ENCODE results near the gene AKR1E2. TPM values are rescaled to one million over a fixed set of nuclear protein-coding genes. Genes with fewer than 3 reads are reported as not detected.
A peak's percentile ranks its signal among the peaks of the same experiment; 100 is the strongest.

AKR1E2 gene
- total RNA-seq, 5 donors from 2014 or later (not counting 1 experiment from before 2014, with no cell fraction given), result 3.7 to 24.5 (median 10.8) TPM

DNA sequence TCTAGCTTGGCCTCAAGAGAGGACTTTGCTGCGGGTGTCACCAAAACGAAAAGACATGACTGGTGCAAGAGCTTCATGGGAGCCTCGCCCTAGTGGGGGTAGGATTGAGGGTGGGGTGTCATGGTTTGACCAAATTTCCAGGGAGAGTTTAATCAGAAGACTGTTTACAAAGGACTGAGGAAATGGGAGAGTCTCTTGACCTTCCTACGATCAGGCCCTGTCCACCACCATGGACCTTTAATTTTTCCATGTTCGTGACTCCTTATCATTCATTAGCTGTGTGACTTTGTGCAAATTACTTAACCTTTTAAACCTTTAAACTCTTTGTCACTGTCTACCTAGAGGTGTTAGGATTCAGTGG, 23.0 kb downstream of the AKR1E2 start:
- peaks cover 0 to 4% of the 10 kb centered on the region in 2 donors for H3K36me3 ChIP-seq (ENCODE audit: control insufficient read depth in 2 of 2, extremely low read depth in 1 of 2, insufficient read depth in 1 of 2, low read length in 1 of 2)
- Mint-ChIP-seq H3K27ac (no peak overlapping the region), H3K27me3 (peaks cover 0 to 3% of the 10 kb centered on the region in 2 donors), H3K4me1 (peaks cover 0 to 6% (median 5%) of the 10 kb centered on the region in 3 donors), H3K4me3 (no peak overlapping the region), H3K36me3 (no peaks in the 10 kb centered on the region), H3K9me3 (no peaks in the 10 kb centered on the region)
- no peaks in the 10 kb centered on the region for H3K9me3 ChIP-seq
- peaks cover 0 to 4% of the 10 kb centered on the region in 2 experiments for H3K4me1 ChIP-seq (ENCODE audit: control insufficient read depth in 1 of 2, extremely low read depth in 1 of 2, insufficient read depth in 2 of 2, low read length in 2 of 2)
- DNase-seq (no peak), ATAC-seq (replicated peaks in 1 of 4) (no peak)
- POLR2A ChIA-PET, result no interaction called here
- 95% methylated on average over 3 of the region's 5 CpGs for WGBS (ENCODE audit: insufficient coverage)
- H3K27me3 ChIP-seq (replicated peaks in 1 of 2; ENCODE audit: control insufficient read depth in 2 of 2, extremely low read depth in 1 of 2, insufficient read depth in 2 of 2, low read length in 1 of 2), result no peaks in the 10 kb centered on the region
- H3K4me3 ChIP-seq (ENCODE audit: control insufficient read depth in 1 of 2, extremely low read depth in 1 of 2, low read length in 1 of 2), result no peak overlapping the region
- CTCF ChIA-PET, result interaction anchor here (0.8 to 3.8 kb wide), 20 partner anchors 9 to 774 kb away, joined by 3 to 32 read pairs (median 4); partner anchors contain the start of gene AKR1C3 (in 1 of the 2)
- H3K27ac ChIP-seq (ENCODE audit: low read length), result no peak overlapping the region

DNA sequence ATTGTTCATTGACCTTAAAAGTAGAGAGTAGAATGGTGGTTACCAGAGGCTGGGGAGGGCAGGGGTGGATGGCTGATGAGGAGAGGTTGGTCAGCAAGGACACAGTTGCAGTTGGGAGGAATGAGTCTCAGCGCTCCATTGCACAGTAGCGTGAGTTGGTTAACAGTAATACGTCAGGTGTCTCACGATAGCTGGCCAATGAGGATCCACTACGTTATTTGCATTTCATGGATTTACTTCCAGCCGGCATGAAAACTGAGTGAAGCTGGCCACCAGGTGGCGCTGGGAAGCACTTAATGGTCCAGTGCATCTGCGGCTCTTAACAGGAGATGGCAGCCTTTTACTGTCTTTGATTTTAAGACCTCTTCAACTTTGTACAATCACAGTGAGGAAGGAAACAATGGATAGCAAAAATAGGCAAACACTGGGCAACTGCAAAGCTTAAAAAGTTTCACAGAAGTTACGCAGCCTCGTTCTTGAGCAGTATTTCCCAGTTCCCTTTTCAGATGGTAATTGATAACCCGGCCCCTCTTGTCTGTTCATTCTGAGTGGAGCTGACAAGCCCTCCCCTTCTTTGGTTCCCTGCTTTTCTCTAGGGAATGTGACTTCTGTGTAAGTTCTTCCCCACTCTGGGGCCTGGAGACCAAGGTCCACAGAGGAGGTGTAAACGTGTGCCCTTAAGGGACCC, 23.7 kb downstream of the AKR1E2 start:
- ATAC-seq (replicated peaks in 1 of 4), result peak; percentile 87 to 96 (median 89)
- DNase-seq, result peak; percentile 58 to 91 (median 80)
- peaks cover 0 to 2% of the 10 kb centered on the region in 2 donors for H3K27me3 Mint-ChIP-seq
- Histone ChIP-seq H3K4me3 (ENCODE audit: control insufficient read depth in 1 of 2, extremely low read depth in 1 of 2, low read length in 1 of 2) (no peak overlapping the region), H3K27ac (ENCODE audit: low read length) (no peak overlapping the region), H3K4me1 (ENCODE audit: control insufficient read depth in 1 of 2, extremely low read depth in 1 of 2, insufficient read depth in 2 of 2, low read length in 2 of 2) (peaks cover 0 to 4% of the 10 kb centered on the region in 2 experiments), H3K27me3 (replicated peaks in 1 of 2; ENCODE audit: control insufficient read depth in 2 of 2, extremely low read depth in 1 of 2, insufficient read depth in 2 of 2, low read length in 1 of 2) (no peaks in the 10 kb centered on the region), H3K9me3 (no peaks in the 10 kb centered on the region), H3K36me3 (ENCODE audit: control insufficient read depth in 2 of 2, extremely low read depth in 1 of 2, insufficient read depth in 1 of 2, low read length in 1 of 2) (peaks cover 0 to 4% of the 10 kb centered on the region in 2 donors)
- CTCF ChIA-PET, result interaction anchor here (0.5 to 3.8 kb wide), 35 partner anchors 10 to 773 kb away, joined by 3 to 32 read pairs (median 4); partner anchors contain the start of genes AKR1C3 (in 1 of the 2) and AKR1E2 (in 1 of the 2)
- no peak overlapping the region for H3K27ac Mint-ChIP-seq
- POLR2A ChIA-PET, result no interaction called here
- H3K36me3 Mint-ChIP-seq, result no peaks in the 10 kb centered on the region
- H3K4me3 Mint-ChIP-seq, result no peak overlapping the region
- H3K9me3 Mint-ChIP-seq, result no peaks in the 10 kb centered on the region
- H3K4me1 Mint-ChIP-seq, result peaks cover 0 to 6% (median 5%) of the 10 kb centered on the region in 3 donors
- 7% methylated on average over 10 of the region's 12 CpGs for WGBS (ENCODE audit: insufficient coverage)

DNA sequence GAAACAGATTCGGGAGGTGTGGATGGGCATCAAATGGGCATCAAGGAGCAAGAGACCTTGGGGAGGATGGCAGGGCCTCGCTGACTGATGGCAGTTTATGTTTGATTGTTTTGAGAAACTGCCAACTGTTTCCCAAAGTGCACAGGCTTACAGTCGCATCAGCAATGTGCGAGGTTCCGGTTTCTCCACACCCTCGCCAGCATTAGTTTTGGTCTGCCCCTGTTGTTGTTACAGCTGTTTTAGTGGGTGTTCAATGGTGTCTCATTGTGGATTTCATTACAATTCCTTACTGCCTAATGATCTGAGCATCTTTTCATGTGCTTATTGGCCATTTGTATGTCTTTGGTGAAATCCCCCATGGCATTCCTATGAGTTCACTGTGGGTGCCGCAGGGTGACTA, 24.4 kb downstream of the AKR1E2 start:
- no peak overlapping the region for H3K27ac Mint-ChIP-seq
- H3K36me3 ChIP-seq (ENCODE audit: control insufficient read depth in 2 of 2, extremely low read depth in 1 of 2, insufficient read depth in 1 of 2, low read length in 1 of 2), result peaks cover 0 to 4% of the 10 kb centered on the region in 2 donors
- H3K27me3 ChIP-seq (replicated peaks in 1 of 2; ENCODE audit: control insufficient read depth in 2 of 2, extremely low read depth in 1 of 2, insufficient read depth in 2 of 2, low read length in 1 of 2), result no peaks in the 10 kb centered on the region
- peaks cover 0 to 6% (median 5%) of the 10 kb centered on the region in 3 donors for H3K4me1 Mint-ChIP-seq
- no peak overlapping the region for H3K4me3 ChIP-seq (ENCODE audit: control insufficient read depth in 1 of 2, extremely low read depth in 1 of 2, low read length in 1 of 2)
- DNase-seq (no peak), ATAC-seq (replicated peaks in 1 of 4) (no peak)
- H3K4me1 ChIP-seq (ENCODE audit: control insufficient read depth in 1 of 2, extremely low read depth in 1 of 2, insufficient read depth in 2 of 2, low read length in 2 of 2), result peaks cover 0 to 4% of the 10 kb centered on the region in 2 experiments
- H3K27me3 Mint-ChIP-seq, result peaks cover 0 to 2% of the 10 kb centered on the region in 2 donors
- ChIA-PET CTCF (interaction anchor here (0.5 to 3.8 kb wide), 29 partner anchors 10 to 773 kb away, joined by 3 to 32 read pairs (median 4); partner anchors contain the start of genes AKR1C3 (in 1 of the 2) and AKR1E2 (in 1 of the 2)), POLR2A (no interaction called here)
- H3K9me3 Mint-ChIP-seq, result no peaks in the 10 kb centered on the region
- H3K4me3 Mint-ChIP-seq, result no peak overlapping the region
- no peaks in the 10 kb centered on the region for H3K9me3 ChIP-seq
- WGBS (ENCODE audit: insufficient coverage), result 100% methylated on average over 1 of the region's 7 CpGs
- no peak overlapping the region for H3K27ac ChIP-seq (ENCODE audit: low read length)
- H3K36me3 Mint-ChIP-seq, result no peaks in the 10 kb centered on the region

DNA sequence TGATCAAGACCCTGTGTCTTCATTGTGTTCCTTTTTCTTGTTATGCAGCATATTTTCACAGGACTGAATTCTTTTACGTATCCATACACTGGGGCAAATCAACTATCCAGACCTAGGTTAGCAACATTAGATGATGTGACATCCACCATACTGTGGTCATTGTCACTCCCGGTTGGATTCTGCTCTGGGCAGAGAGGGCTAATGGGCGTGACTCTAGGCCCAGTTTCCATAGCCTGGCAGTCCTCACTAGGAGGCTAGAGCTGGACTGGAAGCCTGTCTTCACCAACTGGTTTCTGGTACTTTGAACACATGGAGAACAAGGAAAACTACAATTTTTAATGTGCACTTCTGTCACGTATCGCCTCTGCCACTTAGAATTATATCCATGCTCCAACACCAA, 25.2 kb downstream of the AKR1E2 start:
- POLR2A ChIA-PET, result no interaction called here
- Histone ChIP-seq H3K27me3 (replicated peaks in 1 of 2; ENCODE audit: control insufficient read depth in 2 of 2, extremely low read depth in 1 of 2, insufficient read depth in 2 of 2, low read length in 1 of 2) (no peaks in the 10 kb centered on the region), H3K4me1 (ENCODE audit: control insufficient read depth in 1 of 2, extremely low read depth in 1 of 2, insufficient read depth in 2 of 2, low read length in 2 of 2) (peaks cover 0 to 4% of the 10 kb centered on the region in 2 experiments), H3K36me3 (ENCODE audit: control insufficient read depth in 2 of 2, extremely low read depth in 1 of 2, insufficient read depth in 1 of 2, low read length in 1 of 2) (peaks cover 0 to 4% of the 10 kb centered on the region in 2 donors), H3K9me3 (no peaks in the 10 kb centered on the region), H3K4me3 (ENCODE audit: control insufficient read depth in 1 of 2, extremely low read depth in 1 of 2, low read length in 1 of 2) (no peak overlapping the region), H3K27ac (ENCODE audit: low read length) (no peak overlapping the region)
- no peaks in the 10 kb centered on the region for H3K9me3 Mint-ChIP-seq
- ATAC-seq (replicated peaks in 1 of 4) (no peak), DNase-seq (no peak)
- no peaks in the 10 kb centered on the region for H3K36me3 Mint-ChIP-seq
- no peak overlapping the region for H3K4me3 Mint-ChIP-seq
- peaks cover 0 to 6% (median 5%) of the 10 kb centered on the region in 3 donors for H3K4me1 Mint-ChIP-seq
- peaks cover 0 to 2% of the 10 kb centered on the region in 2 donors for H3K27me3 Mint-ChIP-seq
- no peak overlapping the region for H3K27ac Mint-ChIP-seq
- 100% methylated on average over 3 of the region's 5 CpGs for WGBS (ENCODE audit: insufficient coverage)
- CTCF ChIA-PET, result interaction anchor here (1.3 to 3.8 kb wide), 7 partner anchors 14 to 583 kb away, joined by 4 to 32 read pairs (median 7); no protein-coding TSS in a partner anchor

DNA sequence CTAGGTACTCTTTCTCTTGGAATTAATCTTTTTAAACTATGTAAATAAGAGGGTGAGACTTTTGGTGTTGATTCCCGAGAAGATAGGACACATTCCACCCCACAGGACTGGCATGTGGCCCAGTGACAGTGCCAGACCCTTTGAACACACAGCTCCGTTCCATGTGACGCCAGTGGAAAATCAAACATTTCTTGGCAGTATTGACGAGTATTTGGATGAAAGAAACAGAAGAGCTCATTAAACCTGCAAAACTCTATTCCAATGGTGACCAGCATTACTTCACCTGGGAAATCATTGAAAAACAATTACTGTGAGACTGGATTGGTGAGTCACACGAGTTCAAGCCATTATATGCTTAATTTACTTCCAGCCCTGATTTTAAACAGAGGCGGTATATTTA, 25.8 kb downstream of the AKR1E2 start:
- no CpG with 5 or more reads among the region's 6 CpGs for WGBS (ENCODE audit: insufficient coverage)
- ChIA-PET CTCF (interaction anchor here (0.5 to 2.9 kb wide), 10 partner anchors 14 to 583 kb away, joined by 3 to 15 read pairs (median 4); no protein-coding TSS in a partner anchor), POLR2A (no interaction called here)
- DNase-seq (no peak), ATAC-seq (replicated peaks in 1 of 4) (no peak)
- no peaks in the 10 kb centered on the region for H3K36me3 Mint-ChIP-seq
- no peaks in the 10 kb centered on the region for H3K9me3 Mint-ChIP-seq
- no peak overlapping the region for H3K27ac Mint-ChIP-seq
- Histone ChIP-seq H3K9me3 (no peaks in the 10 kb centered on the region), H3K27ac (ENCODE audit: low read length) (no peak overlapping the region), H3K4me1 (ENCODE audit: control insufficient read depth in 1 of 2, extremely low read depth in 1 of 2, insufficient read depth in 2 of 2, low read length in 2 of 2) (peaks cover 0 to 4% of the 10 kb centered on the region in 2 experiments), H3K27me3 (replicated peaks in 1 of 2; ENCODE audit: control insufficient read depth in 2 of 2, extremely low read depth in 1 of 2, insufficient read depth in 2 of 2, low read length in 1 of 2) (no peaks in the 10 kb centered on the region), H3K36me3 (ENCODE audit: control insufficient read depth in 2 of 2, extremely low read depth in 1 of 2, insufficient read depth in 1 of 2, low read length in 1 of 2) (peaks cover 0 to 4% of the 10 kb centered on the region in 2 donors), H3K4me3 (ENCODE audit: control insufficient read depth in 1 of 2, extremely low read depth in 1 of 2, low read length in 1 of 2) (no peak overlapping the region)
- H3K4me1 Mint-ChIP-seq, result peaks cover 0 to 6% (median 5%) of the 10 kb centered on the region in 3 donors
- H3K27me3 Mint-ChIP-seq, result peaks cover 0 to 2% of the 10 kb centered on the region in 2 donors
- H3K4me3 Mint-ChIP-seq, result no peak overlapping the region

DNA sequence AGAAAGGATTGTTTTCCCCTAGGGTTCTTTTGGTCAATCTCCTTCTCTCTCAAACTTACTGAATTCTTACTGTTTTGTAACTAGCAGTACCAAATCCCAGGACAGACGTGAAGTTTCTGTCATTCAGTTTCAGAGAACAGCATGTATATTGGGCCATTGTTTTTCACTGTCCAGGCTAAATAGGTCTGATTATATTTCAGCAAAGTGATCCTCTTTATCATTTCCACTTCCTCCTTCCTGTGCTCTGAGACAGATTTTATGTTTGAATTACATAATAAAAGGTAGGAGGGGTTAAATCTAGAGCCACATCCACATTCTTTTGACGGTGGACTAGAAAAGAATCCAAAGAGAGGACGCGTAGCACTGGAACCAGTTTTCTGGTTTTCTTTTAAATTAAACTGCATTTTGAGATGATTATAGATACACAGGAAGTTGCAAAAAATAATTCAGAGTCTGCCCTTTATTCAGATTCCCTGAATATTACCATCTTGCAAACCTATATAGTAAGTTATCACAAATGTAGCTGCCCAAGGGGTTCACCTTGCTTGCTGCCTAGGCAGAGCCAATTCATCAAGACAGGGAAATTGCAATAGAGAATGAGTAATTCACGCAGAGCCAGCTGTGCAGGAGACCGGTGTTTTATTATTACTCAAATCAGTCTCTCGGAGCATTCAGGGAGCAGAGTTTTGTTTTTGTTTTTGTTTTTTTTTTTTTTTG, 40.1 kb downstream of the AKR1E2 start:
- Histone ChIP-seq H3K36me3 (ENCODE audit: control insufficient read depth in 2 of 2, extremely low read depth in 1 of 2, insufficient read depth in 1 of 2, low read length in 1 of 2) (no peaks in the 10 kb centered on the region), H3K4me1 (ENCODE audit: control insufficient read depth in 1 of 2, extremely low read depth in 1 of 2, insufficient read depth in 2 of 2, low read length in 2 of 2) (no peaks in the 10 kb centered on the region), H3K4me3 (ENCODE audit: control insufficient read depth in 1 of 2, extremely low read depth in 1 of 2, low read length in 1 of 2) (no peak overlapping the region), H3K27ac (ENCODE audit: low read length) (no peak overlapping the region), H3K9me3 (no peaks in the 10 kb centered on the region), H3K27me3 (replicated peaks in 1 of 2; ENCODE audit: control insufficient read depth in 2 of 2, extremely low read depth in 1 of 2, insufficient read depth in 2 of 2, low read length in 1 of 2) (no peaks in the 10 kb centered on the region)
- DNase-seq (no peak), ATAC-seq (replicated peaks in 1 of 4) (no peak)
- Mint-ChIP-seq H3K9me3 (no peaks in the 10 kb centered on the region), H3K36me3 (no peaks in the 10 kb centered on the region), H3K27ac (no peak overlapping the region), H3K4me3 (no peak overlapping the region), H3K27me3 (peaks cover 0 to 8% of the 10 kb centered on the region in 2 donors), H3K4me1 (peaks cover 0 to 5% (median 0%) of the 10 kb centered on the region in 3 donors)
- WGBS (ENCODE audit: insufficient coverage), result 80% methylated on average over 6 of the region's 7 CpGs
- ChIA-PET POLR2A (no interaction called here), CTCF (no interaction called here)

Data from T-cell (primary cell).